HG02588 (cell line): ENCODE results near the gene OR4D2.

Experiments used
- ATAC-seq: cut with Tn5 transposase; IDR thresholded peaks from one replicate; pipeline ENCODE4 v1.9.1; 2021; ENCODE audit warnings: mild to moderate bottlenecking, moderate library complexity; ENCODE audit not compliant: unreplicated experiment

Gene OR4D2

GRCh38 chr17:58172369-58173071 is 5.7 kb downstream of the OR4D2 start:
- ATAC-seq, result no peak

GRCh38 chr17:58174871-58175270 is 8.1 kb downstream of the OR4D2 start:
- no peak for ATAC-seq

DNA sequence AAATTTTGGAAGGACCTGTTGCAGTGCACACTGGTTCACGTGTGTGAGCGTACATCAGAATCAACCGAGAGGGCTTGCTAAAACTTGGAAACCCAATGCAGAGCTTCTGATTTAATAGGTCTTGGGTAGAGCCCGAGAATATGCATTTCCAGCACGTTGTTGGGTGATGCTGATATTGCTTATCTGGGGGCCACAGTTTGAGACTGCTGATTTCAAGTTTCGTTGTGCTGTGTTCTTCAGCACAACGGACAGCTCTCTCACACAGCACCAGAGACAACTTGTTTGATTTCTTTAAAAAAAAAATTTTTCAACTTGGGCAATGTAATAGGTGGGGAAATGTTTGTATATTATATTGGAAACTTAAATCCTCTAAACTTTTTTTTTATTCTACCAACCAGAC is 9.4 kb downstream of the OR4D2 start:
- ATAC-seq, result no peak

- ATAC-seq, result no peak
Observed at GRCh38 chr17:58181796-58182195, 15.0 kb downstream of the OR4D2 start.

DNA sequence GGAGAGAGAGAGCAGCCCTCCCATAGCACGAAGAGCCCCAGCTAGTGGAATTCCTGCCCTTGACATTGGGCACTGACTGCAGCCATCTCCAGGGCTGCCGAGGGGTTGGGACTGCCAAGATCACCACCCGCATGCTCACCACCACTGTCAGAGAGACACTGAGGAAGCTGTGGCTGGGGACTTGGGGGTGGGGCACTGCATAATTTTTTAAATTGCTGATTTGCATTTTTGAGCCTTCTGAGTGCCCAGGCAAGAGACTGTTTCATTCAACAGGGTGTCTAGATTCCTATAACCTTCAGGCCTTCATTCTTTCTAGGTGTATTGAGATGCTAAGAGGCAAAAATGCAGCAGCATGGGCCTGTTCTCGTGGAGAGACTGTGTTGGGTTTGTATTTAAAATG is 16.7 kb downstream of the OR4D2 start:
- ATAC-seq, result no peak

- ATAC-seq, result no peak
Observed at GRCh38 chr17:58184308-58184985, 17.7 kb downstream of the OR4D2 start.

DNA sequence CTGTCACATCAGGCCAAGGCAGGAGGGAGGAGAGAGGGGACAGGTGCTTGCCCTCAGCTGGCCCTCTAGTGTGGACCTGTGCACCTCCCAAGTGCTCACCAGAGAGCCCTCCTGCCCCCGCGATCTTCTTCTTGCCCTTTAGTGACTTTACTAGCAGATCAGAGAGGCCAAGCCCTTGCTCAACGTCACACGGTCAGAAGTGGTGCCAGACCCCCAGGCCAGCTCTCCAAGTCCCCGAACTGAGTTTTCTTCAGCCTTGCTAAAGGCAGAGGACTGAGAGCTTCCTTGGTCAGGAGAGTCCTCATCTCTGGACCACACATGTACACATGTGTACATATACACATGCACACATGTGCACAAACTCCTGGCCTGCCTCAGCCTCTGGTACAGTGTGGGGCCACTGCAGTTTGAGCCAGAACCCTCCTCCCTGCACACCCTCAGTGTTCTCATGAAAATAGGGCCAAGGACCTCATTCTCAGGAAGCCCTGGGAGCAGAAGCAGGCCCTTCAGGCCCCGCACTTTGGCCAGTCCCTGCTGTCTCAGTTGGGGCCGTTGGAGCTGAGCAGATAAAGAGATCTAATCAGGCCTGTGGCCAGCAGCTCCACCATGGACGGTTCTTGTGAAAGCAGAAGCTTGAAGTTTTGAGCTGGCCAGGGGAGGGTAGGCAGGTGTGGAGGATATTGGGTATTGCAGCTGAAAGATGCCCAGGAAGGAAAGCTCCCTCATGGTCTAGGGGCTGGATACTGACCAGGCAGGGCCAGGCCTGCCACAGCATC is 18.4 kb downstream of the OR4D2 start:
- no peak for ATAC-seq

DNA sequence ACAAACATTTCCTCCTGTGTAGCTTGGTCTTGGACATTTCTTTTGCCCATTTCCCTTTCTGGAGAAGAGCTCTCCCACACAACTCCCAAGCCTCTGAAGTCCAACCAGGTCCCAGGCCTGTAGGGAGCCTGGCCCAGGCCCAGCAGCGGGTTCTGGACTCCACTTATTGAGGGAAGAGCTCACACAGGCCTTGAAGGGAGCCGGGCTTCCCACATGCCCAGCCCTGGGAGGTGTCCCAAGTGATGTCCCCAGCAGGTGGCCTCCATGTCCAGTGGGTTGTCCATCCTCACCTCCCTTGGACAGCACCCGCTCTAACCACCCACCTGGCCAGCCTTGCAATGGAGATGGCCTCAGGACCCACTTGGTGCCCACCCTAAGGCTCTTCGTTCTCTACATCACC is 19.8 kb downstream of the OR4D2 start:
- no peak for ATAC-seq

DNA sequence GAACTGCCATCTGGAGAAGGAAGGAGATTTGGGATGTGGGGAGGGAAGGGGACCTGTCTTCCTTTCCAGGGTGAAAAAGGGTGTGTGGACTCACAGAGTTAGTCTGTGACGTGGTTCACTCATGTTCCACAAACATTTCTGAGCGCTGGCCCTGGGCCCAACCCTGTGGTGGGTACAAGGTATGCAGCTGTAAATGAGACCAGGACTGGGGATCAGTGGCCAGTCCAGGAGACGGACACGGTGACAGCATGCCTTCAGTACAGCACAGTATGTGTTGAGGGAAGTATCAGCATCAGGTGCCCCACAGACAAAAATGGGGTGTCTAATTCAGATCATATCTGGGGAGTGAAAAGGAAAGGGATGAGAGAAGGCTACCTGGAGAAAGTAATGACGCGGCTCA is 20.3 kb downstream of the OR4D2 start:
- ATAC-seq, result no peak

DNA sequence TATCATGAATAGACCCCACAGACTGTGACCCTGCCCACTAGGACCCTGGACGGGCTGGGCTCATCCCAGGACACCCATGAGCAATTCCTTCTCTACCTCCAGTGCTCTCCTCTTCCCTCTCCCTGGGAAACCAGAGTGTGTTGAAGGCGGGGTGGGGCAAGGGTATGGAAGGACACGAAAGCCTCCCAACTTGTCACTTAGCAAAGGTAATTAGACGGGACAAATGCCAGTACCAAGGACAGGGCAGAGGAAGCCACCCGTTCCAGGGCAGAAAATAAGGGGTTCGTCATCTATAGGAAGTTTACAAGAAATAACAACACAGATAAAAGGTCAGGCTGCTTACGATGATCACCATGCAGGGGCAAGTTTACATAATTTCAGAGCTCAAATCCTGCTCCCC is 20.9 kb downstream of the OR4D2 start:
- no peak for ATAC-seq

- no peak for ATAC-seq
Observed at GRCh38 chr17:58189436-58190146, 22.8 kb downstream of the OR4D2 start.

GRCh38 chr17:58191241-58191896 is 24.6 kb downstream of the OR4D2 start:
- no peak for ATAC-seq

GRCh38 chr17:58192612-58193011 is 25.8 kb downstream of the OR4D2 start, which contains the start of gene EPX:
Gene EPX, plus strand, starts transcription at chr17:58192726. Its CDS starts 121 bp downstream, at chr17:58192847.
- ATAC-seq, result no peak

- ATAC-seq, result no peak
Observed at GRCh38 chr17:58193641-58194255, 27.0 kb downstream of the OR4D2 start.

DNA sequence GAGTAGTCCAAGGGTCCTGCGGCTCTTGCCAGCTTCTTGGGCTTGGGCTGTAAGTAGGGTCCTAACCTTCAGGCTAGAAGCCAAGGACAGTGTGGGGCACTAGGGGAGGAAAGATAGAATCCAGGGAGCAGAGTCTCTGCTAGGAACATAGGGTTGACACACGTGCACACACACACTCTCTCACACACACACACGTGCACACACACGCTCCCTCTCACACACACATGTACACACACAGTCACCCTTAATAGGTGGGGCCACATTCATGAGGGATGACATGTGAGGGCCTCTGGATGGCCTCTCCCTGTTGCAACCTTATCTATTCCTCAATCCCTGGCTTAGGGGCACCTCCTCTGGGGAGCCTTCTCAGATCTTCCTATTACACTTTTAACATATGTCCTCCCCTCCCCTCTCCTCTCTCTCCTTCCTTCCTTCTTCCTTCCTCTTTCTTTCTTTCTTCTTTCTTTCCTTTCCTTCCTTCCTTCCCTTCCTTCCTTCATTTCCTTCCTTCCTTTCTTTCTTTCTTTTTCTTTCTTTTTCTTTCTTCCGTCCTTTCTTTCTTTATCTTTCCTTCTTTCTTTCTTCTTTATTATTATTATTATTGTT is 28.8 kb downstream of the OR4D2 start:
- no peak for ATAC-seq

GRCh38 chr17:58196610-58197009 is 29.8 kb downstream of the OR4D2 start:
- no peak for ATAC-seq

GRCh38 chr17:58200024-58200633 is 33.3 kb downstream of the OR4D2 start:
- no peak for ATAC-seq

GRCh38 chr17:58202859-58203258 is 36.1 kb downstream of the OR4D2 start:
- ATAC-seq, result no peak

DNA sequence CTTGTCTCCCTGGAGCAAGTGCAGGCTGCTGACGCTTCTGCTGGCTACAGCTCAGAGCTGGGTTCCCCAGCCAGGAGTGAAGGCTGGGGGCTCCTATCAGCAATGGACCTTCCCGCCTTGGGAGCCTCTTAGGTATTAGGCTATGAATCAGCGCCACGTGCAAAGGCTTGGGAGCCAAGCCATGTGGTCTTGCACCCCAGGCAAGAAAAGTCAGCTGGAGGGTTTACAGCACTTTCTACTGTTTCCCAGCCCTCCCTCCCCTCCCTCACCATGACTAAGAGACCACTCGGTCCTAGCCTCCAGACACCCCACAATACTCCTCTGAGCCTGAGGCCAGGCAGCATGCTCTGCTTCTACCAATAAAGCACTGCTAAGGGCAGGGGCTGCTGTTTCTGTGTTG is 38.0 kb downstream of the OR4D2 start:
- no peak for ATAC-seq
